GM21360 (cell line): ENCODE data around the gene FAAP100.
"Not testable (repeated sequence)": the region's sequence is repeated elsewhere in the genome, so short reads cannot be mapped to it uniquely, and the experiment has no call there.

Experiments
- ATAC-seq: cut with Tn5 transposase; IDR thresholded peaks from one replicate; pipeline ENCODE4 v1.9.1; 2021; ENCODE audit warnings: mild to moderate bottlenecking, moderate library complexity; ENCODE audit not compliant: unreplicated experiment

The FAAP100 gene

GRCh38 chr17:81539961-81540675 lies 12.0 kb downstream of the FAAP100 start:
- ATAC-seq = no peak

DNA sequence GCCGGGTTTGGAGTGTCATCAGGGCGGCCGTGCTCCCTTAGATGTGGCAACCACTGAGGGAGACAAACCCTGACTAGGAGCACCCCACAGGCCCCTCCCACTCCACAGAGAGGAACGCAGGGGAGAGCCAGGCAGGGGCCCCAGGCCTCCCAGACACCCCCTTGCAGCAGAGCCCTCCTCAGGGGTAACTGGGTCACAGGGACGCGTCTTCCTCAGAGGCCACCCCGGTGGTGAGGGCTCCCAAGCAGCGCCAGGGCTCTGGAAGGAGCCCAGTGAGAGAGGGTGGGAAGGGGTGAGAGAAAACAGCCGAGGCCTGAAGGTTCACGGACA lies 12.6 kb downstream of the FAAP100 start:
- no peak for ATAC-seq

DNA sequence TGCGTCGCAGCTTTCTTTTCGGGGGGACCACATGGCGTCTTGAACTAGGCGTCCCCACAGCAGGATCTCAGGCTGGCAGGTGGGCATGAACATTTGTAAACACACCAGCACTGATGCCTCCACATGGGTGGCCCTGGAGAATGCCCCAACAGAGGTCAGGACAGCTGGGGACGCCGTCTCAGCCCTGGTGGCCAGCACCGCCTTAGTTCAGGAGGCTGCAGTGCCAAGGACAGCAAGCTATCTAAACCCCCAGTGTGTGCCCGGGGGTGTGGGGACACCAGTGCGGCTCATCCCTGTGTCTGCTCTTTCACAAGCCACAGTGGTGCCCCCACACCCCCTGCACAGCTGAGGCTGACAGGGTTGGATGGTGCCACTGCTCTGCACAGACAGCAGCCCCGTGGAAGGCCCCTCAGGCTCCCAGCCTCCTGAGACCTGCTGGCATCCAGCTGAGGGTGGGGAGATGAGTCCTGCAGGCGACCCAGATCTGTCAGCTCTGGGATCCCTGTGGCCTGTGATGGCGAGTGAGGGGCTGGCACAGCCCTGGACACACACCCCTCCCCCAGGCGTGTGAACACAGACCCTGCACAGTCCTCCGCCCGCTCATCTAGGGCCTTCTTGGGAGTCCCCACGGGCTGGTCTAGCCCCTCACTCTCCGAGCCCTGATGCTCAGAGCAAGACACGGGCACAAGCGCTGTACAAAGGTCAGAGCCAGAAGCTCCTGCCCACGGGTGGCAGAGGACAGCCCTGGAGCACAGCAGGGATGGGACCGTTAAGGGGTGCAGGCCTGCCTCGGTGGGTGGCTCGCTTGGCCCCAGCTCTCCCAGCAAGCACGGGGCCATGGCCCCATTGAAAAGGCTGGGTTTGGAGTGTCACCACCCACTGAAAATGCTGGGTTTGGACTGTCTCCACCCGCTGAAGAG lies 13.2 kb downstream of the FAAP100 start:
- no peak for ATAC-seq

- ATAC-seq = no peak
These were observed 14.1 kb downstream of the FAAP100 start for GRCh38 chr17:81537856-81538555.

GRCh38 chr17:81537343-81537855 lies 14.8 kb downstream of the FAAP100 start:
- no peak for ATAC-seq

GRCh38 chr17:81536299-81537290 lies 15.6 kb downstream of the FAAP100 start:
- no peak for ATAC-seq

DNA sequence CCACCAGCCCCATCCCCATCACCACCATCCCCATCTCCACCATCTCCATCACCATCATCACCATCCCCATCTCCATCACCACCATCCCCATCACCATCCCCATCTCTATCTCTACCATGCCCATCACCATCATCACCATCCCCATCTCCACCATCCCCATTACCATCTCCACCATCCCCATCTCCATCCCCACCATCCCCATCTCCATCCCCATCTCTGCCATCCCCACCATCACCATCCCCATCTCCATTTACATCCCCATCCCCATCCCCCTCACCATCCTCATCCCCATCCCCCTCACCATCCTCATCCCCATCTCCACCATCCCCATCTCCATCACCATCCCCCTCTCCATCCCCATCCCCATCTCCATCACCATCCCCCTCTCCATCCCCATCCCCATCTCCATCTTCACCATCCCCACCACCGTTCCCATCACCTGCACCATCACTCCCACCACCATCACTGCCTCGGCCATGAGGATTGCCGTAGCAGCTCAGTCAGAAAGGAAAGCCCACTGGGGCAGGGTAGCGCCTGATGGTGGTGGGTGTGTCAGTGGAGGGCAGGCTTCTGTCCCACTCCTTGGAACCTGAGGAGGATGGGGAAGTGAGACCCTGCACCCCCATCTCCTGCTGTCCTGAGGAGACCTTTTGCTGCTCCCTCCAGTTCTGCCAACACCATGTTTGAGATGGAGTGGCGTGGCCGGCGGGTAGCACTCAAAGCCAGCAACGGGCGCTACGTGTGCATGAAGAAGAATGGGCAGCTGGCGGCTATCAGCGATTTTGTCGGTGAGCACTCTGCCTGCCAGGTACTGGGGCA lies 16.5 kb downstream of the FAAP100 start:
- no peak for ATAC-seq

DNA sequence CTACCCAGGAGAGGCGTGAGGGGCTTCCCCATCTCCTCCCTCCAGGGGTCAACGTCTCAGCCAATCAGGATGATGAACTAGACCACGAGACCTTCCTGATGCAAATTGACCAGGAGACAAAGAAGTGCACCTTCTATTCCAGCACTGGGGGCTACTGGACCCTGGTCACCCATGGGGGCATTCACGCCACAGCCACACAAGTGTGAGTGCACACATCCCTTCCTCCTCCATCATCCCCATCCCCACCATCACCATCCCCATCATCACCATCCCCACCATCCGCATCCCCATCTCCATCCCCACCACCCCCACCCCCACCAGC lies 17.2 kb downstream of the FAAP100 start:
- no peak for ATAC-seq

GRCh38 chr17:81534157-81535006 lies 17.8 kb downstream of the FAAP100 start:
- ATAC-seq = no peak

DNA sequence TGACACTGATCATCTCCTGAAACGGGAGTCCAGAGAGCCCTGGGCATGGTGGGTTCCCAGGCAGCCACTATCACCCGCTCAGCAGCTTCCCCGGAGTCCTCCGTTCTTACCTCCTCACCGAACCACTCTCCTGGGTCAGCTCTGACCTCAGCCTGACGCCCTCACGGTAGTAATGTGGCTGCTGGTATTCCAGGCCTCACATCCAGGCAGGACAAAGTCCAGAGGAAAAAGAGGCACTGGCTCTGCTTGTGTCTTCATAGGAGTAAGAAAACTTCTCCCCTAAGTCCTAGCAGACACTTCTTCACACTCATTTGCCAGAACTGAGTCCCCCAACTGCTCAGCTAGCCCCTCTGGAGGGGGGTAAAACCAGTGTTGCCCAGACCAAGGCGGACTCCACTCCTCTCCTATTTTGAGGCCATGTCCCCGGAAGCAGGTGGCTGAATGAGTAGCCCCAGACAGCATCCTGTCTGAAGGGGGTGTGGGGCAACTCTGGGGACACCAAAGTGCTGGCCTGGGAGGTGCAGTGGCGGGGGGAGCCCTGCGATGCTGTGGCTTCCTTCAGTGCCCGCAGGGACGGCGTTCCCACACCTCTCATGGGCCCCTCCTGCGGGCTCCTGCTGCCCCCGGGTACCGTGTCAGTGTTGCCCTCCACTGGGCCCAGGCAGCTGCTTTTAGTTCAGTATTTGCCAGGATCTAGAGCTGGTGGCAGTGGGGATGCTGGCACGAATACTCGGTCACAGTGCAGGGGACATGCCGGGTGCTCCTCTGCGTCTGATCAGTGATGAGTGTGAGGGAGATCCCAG lies 18.6 kb downstream of the FAAP100 start:
- no peak for ATAC-seq

DNA sequence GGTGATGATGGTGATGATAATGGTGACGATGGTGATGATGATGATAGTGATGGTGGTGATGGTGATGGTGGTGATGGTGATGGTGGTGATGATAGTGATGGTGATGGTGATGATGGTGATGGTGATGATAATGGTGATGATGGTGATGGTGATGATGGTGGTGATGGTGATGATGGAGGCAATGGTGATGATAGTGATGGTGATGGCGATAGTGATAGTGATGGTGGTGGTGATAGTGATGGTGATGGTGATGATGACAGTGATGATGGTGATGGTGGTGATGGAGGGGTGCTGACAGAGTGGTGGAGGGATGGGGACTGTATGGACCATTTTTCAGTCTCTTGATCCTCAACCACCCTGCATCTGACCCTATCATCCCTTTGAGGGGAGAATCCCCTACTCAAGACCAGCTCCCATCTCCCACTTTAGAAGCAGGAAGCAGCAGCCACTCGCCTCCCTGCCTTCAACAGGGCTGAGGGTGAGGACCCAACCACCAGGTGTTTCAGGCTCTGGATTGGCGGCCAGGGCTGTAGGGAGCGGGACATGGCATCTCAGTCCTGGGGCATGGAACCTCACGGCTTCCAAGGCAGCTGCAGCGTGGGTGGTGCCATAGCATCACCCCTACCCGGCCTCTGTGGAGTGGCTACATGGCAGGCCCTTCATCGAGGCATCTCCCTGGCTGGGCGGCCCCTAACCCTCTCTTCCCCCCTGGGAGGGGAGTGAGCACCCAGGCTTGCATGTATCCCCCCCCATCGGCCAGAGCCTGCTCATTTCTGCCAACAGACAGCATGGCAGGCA lies 19.5 kb downstream of the FAAP100 start:
- no peak for ATAC-seq

DNA sequence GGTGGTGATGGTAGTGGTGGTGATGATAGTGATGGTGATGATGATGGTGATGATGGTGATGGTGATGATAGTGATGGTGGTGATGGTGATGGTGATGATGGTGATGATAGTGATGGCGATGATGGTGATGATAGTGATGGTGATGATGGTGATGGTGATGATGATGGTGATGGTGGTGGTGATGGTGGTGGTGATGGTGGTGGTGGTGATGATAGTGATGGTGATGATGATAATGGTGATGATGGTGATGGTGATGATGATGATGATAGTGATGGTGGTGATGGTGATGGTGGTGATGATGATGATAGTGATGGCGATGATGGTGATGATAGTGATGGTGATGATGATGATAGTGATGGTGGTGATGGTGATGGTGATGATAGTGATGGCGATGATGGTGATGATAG lies 20.2 kb downstream of the FAAP100 start:
- ATAC-seq = not testable (repeated sequence)

DNA sequence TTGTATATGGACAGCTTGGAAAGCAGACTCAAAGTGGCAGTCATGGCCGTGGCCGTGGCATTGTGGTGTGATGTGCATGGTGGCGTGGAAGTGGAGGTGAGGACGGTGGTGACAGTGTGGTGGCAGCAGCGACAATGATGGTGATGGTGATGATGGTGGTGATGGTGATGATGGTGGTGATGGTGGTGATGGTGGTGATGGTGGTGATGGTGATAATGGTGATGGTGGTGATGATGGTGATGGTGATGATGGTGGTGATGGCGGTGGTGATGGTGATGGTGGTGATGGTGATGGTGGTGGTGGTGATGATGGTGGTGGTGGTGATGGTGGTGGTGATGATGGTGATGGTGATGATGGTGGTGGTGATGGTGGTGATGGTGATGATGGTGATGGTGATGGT lies 21.1 kb downstream of the FAAP100 start:
- not testable (repeated sequence) for ATAC-seq

DNA sequence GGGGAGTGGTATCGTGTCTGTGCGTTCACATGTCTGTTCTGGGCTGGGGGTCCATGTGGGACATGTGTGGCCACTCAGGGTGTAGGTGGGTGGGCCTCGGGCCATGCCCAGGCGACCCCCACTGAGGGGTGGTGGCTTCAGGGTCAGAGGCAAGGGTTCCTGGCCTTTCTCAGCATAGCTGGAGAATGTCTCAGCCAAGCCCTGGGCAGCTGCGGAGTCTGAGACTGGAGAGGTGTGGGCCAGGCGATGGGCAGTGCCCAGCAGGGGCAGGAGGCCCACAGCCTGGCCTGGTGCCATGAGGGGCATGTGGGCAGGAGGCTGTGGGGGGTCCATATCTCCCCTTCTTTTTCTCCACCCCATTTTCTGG lies 22.7 kb downstream of the FAAP100 start:
- ATAC-seq = no peak

DNA sequence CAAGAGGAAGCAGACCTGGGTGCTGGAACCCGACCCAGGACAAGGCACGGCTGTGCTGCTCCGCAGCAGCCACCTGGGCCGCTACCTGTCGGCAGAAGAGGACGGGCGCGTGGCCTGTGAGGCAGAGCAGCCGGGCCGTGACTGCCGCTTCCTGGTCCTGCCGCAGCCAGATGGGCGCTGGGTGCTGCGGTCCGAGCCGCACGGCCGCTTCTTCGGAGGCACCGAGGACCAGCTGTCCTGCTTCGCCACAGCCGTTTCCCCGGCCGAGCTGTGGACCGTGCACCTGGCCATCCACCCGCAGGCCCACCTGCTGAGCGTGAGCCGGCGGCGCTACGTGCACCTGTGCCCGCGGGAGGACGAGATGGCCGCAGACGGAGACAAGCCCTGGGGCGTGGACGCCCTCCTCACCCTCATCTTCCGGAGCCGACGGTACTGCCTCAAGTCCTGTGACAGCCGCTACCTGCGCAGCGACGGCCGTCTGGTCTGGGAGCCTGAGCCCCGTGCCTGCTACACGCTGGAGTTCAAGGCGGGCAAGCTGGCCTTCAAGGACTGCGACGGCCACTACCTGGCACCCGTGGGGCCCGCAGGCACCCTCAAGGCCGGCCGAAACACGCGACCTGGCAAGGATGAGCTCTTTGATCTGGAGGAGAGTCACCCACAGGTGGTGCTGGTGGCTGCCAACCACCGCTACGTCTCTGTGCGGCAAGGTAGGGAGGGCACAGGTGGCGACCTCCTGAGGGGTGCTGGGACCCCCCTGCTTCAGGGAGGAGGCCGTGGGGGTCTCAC lies 23.3 kb downstream of the FAAP100 start:
- ATAC-seq = no peak

- ATAC-seq = no peak
These were observed 23.8 kb downstream of the FAAP100 start for GRCh38 chr17:81528384-81528650.
